Mammary epithelial cell (primary cell): Measurements from ENCODE around the gene KSR1.

Source experiments
- CTCF ChIP-seq, 2 donors: IDR thresholded peaks in 1 of 2; conservative IDR thresholded peaks in 1 of 2; 2 replicates each; pipeline ENCODE4 v1.5.1; 2011 to 2012; ENCODE audit warnings: inconsistent platforms in 2 of 2, low read length in 2 of 2, mild to moderate bottlenecking in 2 of 2, control low read depth in 1 of 2, low read depth in 1 of 2; ENCODE audit not compliant: insufficient read depth in 1 of 2; ENCODE audit errors: extremely low read depth in 1 of 2
- EZH2 ChIP-seq: IDR thresholded peaks from 2 replicates; pipeline ENCODE4 v1.6.1; 2012; ENCODE audit warnings: low read length, inconsistent platforms, borderline replicate concordance

GRCh38 chr17:27613433-27613832 is 157.2 kb downstream of the KSR1 start:
- TF ChIP-seq CTCF (conservative IDR thresholded peaks at IDR 0.05 in 1 of 2, IDR thresholded peaks at IDR 0.05 in 1 of 2; ENCODE audit: extremely low read depth in 1 of 2, insufficient read depth in 1 of 2, low read depth in 1 of 2, low read length in 2 of 2), result no peak
- TF ChIP-seq EZH2, result no peak
